WERI-Rb-1 (cell line): ENCODE data around the gene PSMD4.
A peak's percentile ranks its signal among the peaks of the same experiment; 100 is the strongest.

Experiments
- DNase-seq: peaks from one replicate; pipeline ENCODE4 v3.0.0-alpha.2; 2020
- H3K27ac ChIP-seq: fragments of 250-450 bp; sonication (Bioruptor Pico); 2 replicates; pipeline ENCODE4 v1.5.1; 2020; ENCODE audit warnings: mild to moderate bottlenecking, moderate library complexity
- H3K27me3 ChIP-seq: fragments of 250-450 bp; sonication (Bioruptor Pico); 2 replicates; pipeline ENCODE4 v1.5.1; 2021; ENCODE audit warnings: mild to moderate bottlenecking, low read depth, moderate library complexity; ENCODE audit not compliant: insufficient read depth, severe bottlenecking
- H3K36me3 ChIP-seq: fragments of 250-450 bp; sonication (Bioruptor Pico); 2 replicates; pipeline ENCODE4 v1.5.1; 2020; ENCODE audit warnings: mild to moderate bottlenecking, moderate library complexity
- H3K4me3 ChIP-seq: 2 replicates; pipeline ENCODE4 v1.5.1; 2011; ENCODE audit warnings: low read depth, mild to moderate bottlenecking, control low read depth, low read length
- H3K9me3 ChIP-seq: fragments of 250-450 bp; sonication (Bioruptor Pico); 2 replicates; pipeline ENCODE4 v1.5.1; 2021; ENCODE audit warnings: mild to moderate bottlenecking, moderate library complexity; ENCODE audit not compliant: severe bottlenecking
- TF ChIP-seq, protein P1 (sequence below): IDR thresholded peaks from 2 replicates; pipeline ENCODE4 v1.5.1; 2011; ENCODE audit warnings: low read depth, mild to moderate bottlenecking, control low read depth, inconsistent platforms, low read length

The PSMD4 gene

DNA sequence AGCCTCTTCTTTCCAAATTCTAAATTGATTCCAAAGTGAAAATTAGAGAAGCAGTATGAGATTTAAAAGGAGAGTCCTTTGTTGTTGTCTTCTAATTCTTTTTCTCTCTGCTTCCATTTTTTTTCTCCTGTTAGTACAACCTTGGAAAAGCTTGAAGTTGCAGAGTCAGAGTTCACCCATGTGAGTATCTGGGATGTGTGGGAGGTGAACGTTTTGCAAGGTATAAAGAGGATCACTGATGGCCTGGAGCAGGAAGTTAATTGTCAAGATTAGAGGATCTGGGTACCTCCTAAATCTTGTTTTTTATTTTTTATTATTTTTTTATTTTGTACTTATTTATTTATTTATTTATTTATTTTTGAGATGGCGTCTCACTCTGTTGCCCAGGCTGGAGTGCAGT, 7.7 kb upstream of the PSMD4 start:
- Histone ChIP-seq H3K4me3 (no peak overlapping the region), H3K27ac (no peak overlapping the region), H3K36me3 (peaks cover 88% of the 10 kb centered on the region), H3K27me3 (no peaks in the 10 kb centered on the region), H3K9me3 (no peaks in the 10 kb centered on the region)
- TF ChIP-seq, protein P1, sequence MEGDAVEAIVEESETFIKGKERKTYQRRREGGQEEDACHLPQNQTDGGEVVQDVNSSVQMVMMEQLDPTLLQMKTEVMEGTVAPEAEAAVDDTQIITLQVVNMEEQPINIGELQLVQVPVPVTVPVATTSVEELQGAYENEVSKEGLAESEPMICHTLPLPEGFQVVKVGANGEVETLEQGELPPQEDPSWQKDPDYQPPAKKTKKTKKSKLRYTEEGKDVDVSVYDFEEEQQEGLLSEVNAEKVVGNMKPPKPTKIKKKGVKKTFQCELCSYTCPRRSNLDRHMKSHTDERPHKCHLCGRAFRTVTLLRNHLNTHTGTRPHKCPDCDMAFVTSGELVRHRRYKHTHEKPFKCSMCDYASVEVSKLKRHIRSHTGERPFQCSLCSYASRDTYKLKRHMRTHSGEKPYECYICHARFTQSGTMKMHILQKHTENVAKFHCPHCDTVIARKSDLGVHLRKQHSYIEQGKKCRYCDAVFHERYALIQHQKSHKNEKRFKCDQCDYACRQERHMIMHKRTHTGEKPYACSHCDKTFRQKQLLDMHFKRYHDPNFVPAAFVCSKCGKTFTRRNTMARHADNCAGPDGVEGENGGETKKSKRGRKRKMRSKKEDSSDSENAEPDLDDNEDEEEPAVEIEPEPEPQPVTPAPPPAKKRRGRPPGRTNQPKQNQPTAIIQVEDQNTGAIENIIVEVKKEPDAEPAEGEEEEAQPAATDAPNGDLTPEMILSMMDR: no peak
- no peak for DNase-seq

DNA sequence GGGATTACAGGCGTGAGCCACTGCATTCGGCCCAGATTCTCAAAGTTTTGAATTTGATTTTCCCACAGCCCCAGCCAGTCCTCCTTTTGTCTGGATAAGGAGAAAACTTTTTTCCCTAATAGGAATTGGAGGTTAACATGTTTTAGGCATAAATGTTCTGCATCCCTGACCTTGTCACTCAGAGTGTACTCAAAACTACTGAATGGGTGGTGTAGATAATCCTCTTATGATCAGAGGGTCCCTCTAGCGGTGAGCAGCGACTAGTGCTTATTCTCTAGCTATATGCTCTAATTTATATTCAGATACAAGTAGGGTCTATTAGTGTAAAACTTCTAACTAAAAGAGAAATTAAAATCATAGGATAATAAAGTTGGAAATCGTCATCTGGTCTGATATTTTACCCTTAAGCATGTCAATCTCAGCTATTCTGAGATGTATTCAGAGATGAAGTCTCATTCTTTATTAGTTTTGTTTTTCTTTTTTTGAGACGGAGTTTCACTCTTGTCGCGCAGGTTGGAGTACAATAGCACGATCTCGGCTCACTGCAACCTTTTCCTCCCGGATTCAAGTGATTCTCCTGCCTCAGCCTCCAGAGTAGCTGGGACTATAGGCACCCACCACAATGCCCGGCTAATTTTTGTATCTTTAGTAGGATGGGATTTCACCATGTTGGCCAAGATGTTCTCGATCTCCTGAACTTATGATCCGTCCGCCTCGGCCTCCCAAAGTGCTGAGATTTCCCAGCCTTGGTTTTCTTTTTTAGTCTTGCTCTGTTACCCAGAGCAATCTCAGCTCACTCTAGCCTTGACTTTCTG, 2.7 kb upstream of the PSMD4 start:
- no peaks in the 10 kb centered on the region for H3K27me3 ChIP-seq
- peaks cover 48% of the 10 kb centered on the region for H3K36me3 ChIP-seq
- H3K4me3 ChIP-seq: no peak overlapping the region
- H3K27ac ChIP-seq: no peak overlapping the region
- peaks cover 3% of the 10 kb centered on the region for H3K9me3 ChIP-seq
- DNase-seq: peak; percentile 92
- TF ChIP-seq, protein P1: peak; percentile 93

DNA sequence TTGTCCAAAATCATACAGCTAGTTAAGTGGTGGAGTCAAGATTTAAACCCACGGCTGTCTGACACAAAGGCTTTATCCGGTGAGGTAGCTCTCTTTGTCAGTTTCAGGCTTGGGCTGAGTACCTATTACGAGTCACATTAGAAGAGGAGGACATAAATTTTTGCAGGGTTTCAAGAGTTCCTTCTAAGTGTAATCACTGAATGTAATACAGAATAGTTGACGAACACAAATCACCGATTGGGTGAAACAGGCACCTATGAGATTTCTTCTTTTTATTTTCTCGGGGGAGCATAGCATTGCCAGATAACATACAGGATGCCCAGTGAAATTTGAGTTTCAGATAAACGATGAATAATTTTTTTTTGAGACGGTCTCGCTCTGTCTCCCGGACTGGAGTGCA, 847 bp downstream of the PSMD4 start:
- H3K9me3 ChIP-seq: peaks cover 3% of the 10 kb centered on the region
- no peak for DNase-seq
- H3K36me3 ChIP-seq: peaks cover 38% of the 10 kb centered on the region
- TF ChIP-seq, protein P1: no peak
- H3K27ac ChIP-seq: peak overlapping the region; percentile 89
- peak overlapping the region; percentile 82 for H3K4me3 ChIP-seq
- H3K27me3 ChIP-seq: no peaks in the 10 kb centered on the region

DNA sequence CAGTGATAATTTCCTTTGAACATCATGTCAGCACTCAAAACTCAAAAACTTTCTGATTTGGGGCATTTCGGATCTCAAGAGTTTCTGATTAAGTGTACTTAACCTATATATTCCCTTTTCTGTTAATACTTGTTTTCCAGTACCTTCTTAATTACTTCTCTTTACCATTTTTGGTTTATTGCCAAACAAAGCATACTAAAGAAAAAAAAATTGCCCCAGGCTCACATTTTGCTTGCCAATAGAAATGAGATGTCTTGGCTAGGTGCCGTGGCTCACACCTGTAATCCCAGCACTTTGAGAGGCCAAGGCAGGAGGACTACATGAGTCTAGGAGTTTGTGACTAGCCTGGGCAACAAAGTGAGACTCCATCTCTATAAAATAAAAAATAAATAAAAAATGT, 4.8 kb downstream of the PSMD4 start:
- no peak for DNase-seq
- Histone ChIP-seq H3K27me3 (no peaks in the 10 kb centered on the region), H3K4me3 (no peak overlapping the region), H3K36me3 (peaks cover 71% of the 10 kb centered on the region), H3K27ac (no peak overlapping the region), H3K9me3 (no peaks in the 10 kb centered on the region)
- TF ChIP-seq, protein P1: no peak

DNA sequence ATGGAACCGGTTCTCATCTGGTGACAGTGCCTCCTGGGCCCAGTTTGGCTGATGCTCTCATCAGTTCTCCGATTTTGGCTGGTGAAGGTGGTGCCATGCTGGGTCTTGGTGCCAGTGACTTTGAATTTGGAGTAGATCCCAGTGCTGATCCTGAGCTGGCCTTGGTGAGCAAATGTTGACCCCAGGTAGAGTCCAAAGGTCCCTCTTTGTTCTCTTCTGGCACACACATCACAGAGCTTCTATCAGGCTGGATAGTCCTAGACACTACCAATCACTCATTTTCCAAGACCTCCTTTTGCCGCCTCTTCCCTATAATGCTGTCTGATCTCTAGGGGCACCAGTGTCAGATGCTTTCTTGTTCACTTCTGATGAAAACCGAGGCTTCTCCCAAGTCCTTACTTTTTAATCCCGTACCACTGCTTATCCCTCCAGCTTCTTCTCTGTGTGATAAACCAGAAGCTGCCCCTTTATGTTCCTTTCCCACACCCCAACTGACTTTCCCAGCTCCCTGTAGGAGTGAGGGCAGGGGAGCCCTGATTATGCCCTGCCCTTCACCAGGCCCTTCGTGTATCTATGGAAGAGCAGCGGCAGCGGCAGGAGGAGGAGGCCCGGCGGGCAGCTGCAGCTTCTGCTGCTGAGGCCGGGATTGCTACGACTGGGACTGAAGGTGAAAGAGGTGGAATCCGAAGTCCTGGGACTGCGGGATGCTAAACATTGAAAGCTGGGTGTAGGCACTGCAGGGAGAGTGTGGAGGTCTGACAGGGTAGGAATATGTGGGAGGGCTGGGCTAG, 11.1 kb downstream of the PSMD4 start:
- DNase-seq: no peak
- H3K36me3 ChIP-seq: peaks cover 96% of the 10 kb centered on the region
- no peaks in the 10 kb centered on the region for H3K27me3 ChIP-seq
- no peaks in the 10 kb centered on the region for H3K9me3 ChIP-seq
- H3K4me3 ChIP-seq: no peak overlapping the region
- TF ChIP-seq, protein P1: no peak
- no peak overlapping the region for H3K27ac ChIP-seq
